Neural cell (in vitro differentiated cells): Measurements from ENCODE around the gene VSIG10. TPM values are rescaled to one million over a fixed set of nuclear protein-coding genes. Genes with fewer than 3 reads are reported as not detected.
A peak's percentile ranks its signal among the peaks of the same experiment; 100 is the strongest.

Source experiments
- H2AFZ ChIP-seq: fragments of 200-600, 300-800 bp; sonication (generic), shearing (Covaris generic); 2 replicates; pipeline ENCODE4 v1.6.0; 2014; ENCODE audit warnings: low read depth, mild to moderate bottlenecking, antibody characterized with exemption, low read length, moderate library complexity
- H3F3A ChIP-seq: fragments of 200-600 bp; shearing (Covaris generic); 2 replicates; pipeline ENCODE4 v1.6.1; 2016; ENCODE audit warnings: mild to moderate bottlenecking, moderate library complexity, mixed read lengths, antibody characterized with exemption, low read length; ENCODE audit not compliant: insufficient read depth, poor library complexity, severe bottlenecking
- H3K27ac ChIP-seq: fragments of 200-600, 300-800 bp; sonication (generic), shearing (Covaris generic); 2 replicates; pipeline ENCODE4 v1.5.1; 2014; ENCODE audit warnings: mild to moderate bottlenecking, low read length, moderate library complexity
- H3K27me3 ChIP-seq: fragments of 300-800, 200-600 bp; sonication (generic), shearing (Covaris generic); 2 replicates; pipeline ENCODE4 v1.6.0; 2014; ENCODE audit warnings: mild to moderate bottlenecking, low read depth, low read length, moderate library complexity; ENCODE audit not compliant: insufficient read depth
- H3K36me3 ChIP-seq: fragments of 300-800, 200-600 bp; sonication (generic), shearing (Covaris generic); 2 replicates; pipeline ENCODE4 v1.5.1; 2014; ENCODE audit warnings: mild to moderate bottlenecking, antibody characterized with exemption, low read length, moderate library complexity; ENCODE audit not compliant: insufficient read depth
- H3K4me2 ChIP-seq: fragments of 300-800, 200-600 bp; sonication (generic), shearing (Covaris generic); 2 replicates; pipeline ENCODE4 v1.6.0; 2014; ENCODE audit warnings: mild to moderate bottlenecking, low read length
- H3K4me3 ChIP-seq: fragments of 300-800, 200-600 bp; sonication (generic), shearing (Covaris generic); 2 replicates; pipeline ENCODE4 v1.5.1; 2014; ENCODE audit warnings: mild to moderate bottlenecking, low read length, moderate library complexity
- H3K79me2 ChIP-seq: fragments of 200-600 bp; shearing (Covaris generic); replicated peaks from 2 replicates; pipeline ENCODE4 v1.6.0; 2014; ENCODE audit warnings: mild to moderate bottlenecking, low read length, moderate library complexity; ENCODE audit not compliant: insufficient read depth
- H3K9ac ChIP-seq: fragments of 300-800, 200-600 bp; sonication (generic), shearing (Covaris generic); 2 replicates; pipeline ENCODE4 v1.6.1; 2016; ENCODE audit warnings: mild to moderate bottlenecking, low read length, mixed read lengths
- H3K9me2 ChIP-seq: fragments of 200-600 bp; shearing (Covaris generic); 2 replicates; pipeline ENCODE4 v1.6.1; 2016; ENCODE audit warnings: mild to moderate bottlenecking, low read length, mixed read lengths; ENCODE audit not compliant: insufficient read depth
- H3K9me3 ChIP-seq: fragments of 200-600, 300-800 bp; sonication (generic), shearing (Covaris generic); 2 replicates; pipeline ENCODE4 v1.6.1; 2016; ENCODE audit warnings: mild to moderate bottlenecking, mixed run types, low read length, moderate library complexity, mixed read lengths
- H4K20me1 ChIP-seq: fragments of 200-600 bp; shearing (Covaris generic); 2 replicates; pipeline ENCODE4 v1.6.1; 2016; ENCODE audit warnings: mild to moderate bottlenecking, mixed run types; ENCODE audit not compliant: insufficient read depth
- CTCF ChIP-seq: fragments of 450-650 bp; IDR thresholded peaks from 2 replicates; pipeline ENCODE4 v1.5.1; 2014; ENCODE audit warnings: antibody characterized with exemption, mild to moderate bottlenecking, moderate library complexity; ENCODE audit not compliant: poor library complexity, severe bottlenecking
- EP300 ChIP-seq: fragments of 450-650 bp; conservative IDR thresholded peaks from 2 replicates; pipeline ENCODE4 v1.6.1; 2014; ENCODE audit warnings: antibody characterized with exemption, mild to moderate bottlenecking, moderate library complexity; ENCODE audit not compliant: poor library complexity, severe bottlenecking
- EZH2 ChIP-seq: fragments of 200-600, 300-800 bp; shearing (Covaris generic), sonication (generic); IDR thresholded peaks from 2 replicates; pipeline ENCODE4 v1.6.1; 2014; ENCODE audit warnings: antibody characterized with exemption, low read length, borderline replicate concordance, mild to moderate bottlenecking; ENCODE audit not compliant: insufficient read depth, poor library complexity, severe bottlenecking
- MXI1 ChIP-seq: fragments of 450-650 bp; conservative IDR thresholded peaks from 2 replicates; pipeline ENCODE4 v1.6.1; 2014; ENCODE audit warnings: antibody characterized with exemption, mild to moderate bottlenecking; ENCODE audit not compliant: poor library complexity, severe bottlenecking
- POLR2AphosphoS5 ChIP-seq: IDR thresholded peaks from 2 replicates; pipeline ENCODE4 v1.6.1; 2012
- RAD21 ChIP-seq: fragments of 450-650 bp; conservative IDR thresholded peaks from 2 replicates; pipeline ENCODE4 v1.6.1; 2014; ENCODE audit warnings: antibody characterized with exemption, mild to moderate bottlenecking, moderate library complexity
- REST ChIP-seq: IDR thresholded peaks from 2 replicates; pipeline ENCODE4 v1.6.1; 2012; ENCODE audit warnings: borderline replicate concordance
- SMC3 ChIP-seq: fragments of 450-650 bp; conservative IDR thresholded peaks from 2 replicates; pipeline ENCODE4 v1.6.1; 2014; ENCODE audit warnings: antibody characterized with exemption, mild to moderate bottlenecking, moderate library complexity; ENCODE audit not compliant: poor library complexity
- TAF1 ChIP-seq: IDR thresholded peaks from 2 replicates; pipeline ENCODE4 v1.6.1; 2012; ENCODE audit warnings: low read depth
- polyA plus RNA-seq: library from polyadenylated mRNA; depleted of rRNA; stranded (reverse); fragments of >200 nt; gene quantifications from 2 replicates; pipeline ENCODE4 v1.2.3, GENCODE V29; 2014

The VSIG10 gene
- polyA plus RNA-seq, 1 donor from 2014 or later = 2.0 TPM

- peak within 1 kb of the TSS; percentile 48 for H2AFZ ChIP-seq
- H3K4me2 ChIP-seq = peak within 1 kb of the TSS; percentile 90
- no peaks in the 10 kb centered on the region for H3K9me2 ChIP-seq
- peak within 1 kb of the TSS; percentile 96 for H3K4me3 ChIP-seq
- no peaks in the 10 kb centered on the region for H3K27me3 ChIP-seq
- no peaks in the 10 kb centered on the region for H3F3A ChIP-seq
- TF ChIP-seq POLR2AphosphoS5 (peak; percentile 68), EP300 (no peak), SMC3 (peak; percentile 63), MXI1 (peak; percentile 95), RAD21 (peak; percentile 53)
- no peaks in the 10 kb centered on the region for H3K9me3 ChIP-seq
- H3K79me2 ChIP-seq = peaks cover 15% of the 10 kb centered on the region
- H3K27ac ChIP-seq = peak within 1 kb of the TSS; percentile 68
- H3K36me3 ChIP-seq = no peaks in the 10 kb centered on the region
- H4K20me1 ChIP-seq = no peaks in the 10 kb centered on the region
- H3K9ac ChIP-seq = peak within 1 kb of the TSS; percentile 72
Measured at GRCh38 chr12:118016424-118017264, 87.2 kb downstream of the VSIG10 start, which contains the start of gene RFC5. Gene RFC5 (plus strand): TSS chr12:118016703. CDS start chr12:118016828, 125 bp downstream.

- Histone ChIP-seq H3K4me3 (peak overlapping the region; percentile 96), H3K9me3 (no peaks in the 10 kb centered on the region), H4K20me1 (no peaks in the 10 kb centered on the region), H3K36me3 (no peaks in the 10 kb centered on the region), H3K27ac (peak overlapping the region; percentile 68), H3K79me2 (peaks cover 15% of the 10 kb centered on the region), H2AFZ (peak overlapping the region; percentile 41), H3K27me3 (no peaks in the 10 kb centered on the region), H3F3A (no peaks in the 10 kb centered on the region), H3K9me2 (no peaks in the 10 kb centered on the region), H3K4me2 (peak overlapping the region; percentile 90), H3K9ac (peak overlapping the region; percentile 51)
- TF ChIP-seq TAF1 (no peak), SMC3 (no peak), REST (no peak), MXI1 (no peak), EP300 (no peak)
Measured at GRCh38 chr12:118015944-118016343, 87.9 kb downstream of the VSIG10 start.

GRCh38 chr12:118015306-118015705, 88.5 kb downstream of the VSIG10 start:
- no peaks in the 10 kb centered on the region for H3K9me3 ChIP-seq
- H3K27ac ChIP-seq = no peak overlapping the region
- no peak overlapping the region for H3K4me2 ChIP-seq
- H3K9me2 ChIP-seq = no peaks in the 10 kb centered on the region
- no peaks in the 10 kb centered on the region for H3K27me3 ChIP-seq
- peaks cover 15% of the 10 kb centered on the region for H3K79me2 ChIP-seq
- no peaks in the 10 kb centered on the region for H3F3A ChIP-seq
- H3K4me3 ChIP-seq = no peak overlapping the region
- no peaks in the 10 kb centered on the region for H3K36me3 ChIP-seq
- no peak overlapping the region for H2AFZ ChIP-seq
- no peaks in the 10 kb centered on the region for H4K20me1 ChIP-seq
- H3K9ac ChIP-seq = no peak overlapping the region
- no peak for TF ChIP-seq POLR2AphosphoS5
- TF ChIP-seq CTCF = no peak
- TF ChIP-seq RAD21 = no peak
- TF ChIP-seq REST = no peak
- TF ChIP-seq SMC3 = no peak
- TF ChIP-seq TAF1 = no peak
- no peak for TF ChIP-seq EZH2
- no peak for TF ChIP-seq EP300
- no peak for TF ChIP-seq MXI1
